Activated CD4-positive, alpha-beta T cell treated with anti-CD3 and anti-CD28 coated beads, Interleukin-10, Interleukin-2, amounts not matched to agents 100 ng/mL and 50 ng/mL, durations not matched to agents 16 hours and 8 hours (primary cell): ENCODE results near the gene NOL7.

Experiments used
- DNase-seq: peaks from one replicate; pipeline ENCODE4 v3.0.0-alpha.2; 2020

Gene NOL7

GRCh38 chr6:13660273-13660672, 45.1 kb downstream of the NOL7 start:
- DNase-seq: no peak

- DNase-seq: no peak
Observed at GRCh38 chr6:13660893-13661292, 45.8 kb downstream of the NOL7 start.

DNA sequence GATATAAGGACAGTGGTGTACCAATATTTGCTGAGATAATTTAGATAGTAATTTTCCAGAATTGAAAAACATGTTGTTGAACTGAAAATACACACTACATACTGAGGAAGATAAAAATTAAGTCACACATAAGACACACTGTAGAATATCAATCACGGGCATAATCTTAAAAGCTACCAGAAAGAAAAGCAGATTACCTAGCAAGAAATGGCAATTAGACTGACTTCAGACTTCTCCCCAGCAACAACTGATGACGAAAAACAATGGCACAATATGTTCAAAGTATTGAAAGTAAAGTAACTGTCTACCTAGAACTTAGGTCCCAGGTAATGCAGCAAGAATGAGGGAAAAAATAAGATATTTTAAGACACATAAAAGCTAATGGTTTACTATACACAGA, 46.5 kb downstream of the NOL7 start:
- no peak for DNase-seq

GRCh38 chr6:13662651-13663334, 47.7 kb downstream of the NOL7 start:
- DNase-seq: no peak

- DNase-seq: no peak
Observed at GRCh38 chr6:13663986-13664385, 48.9 kb downstream of the NOL7 start.

- DNase-seq: no peak
Observed at GRCh38 chr6:13664703-13665352, 49.7 kb downstream of the NOL7 start.

GRCh38 chr6:13666194-13667105, 51.3 kb downstream of the NOL7 start:
- no peak for DNase-seq

- DNase-seq: no peak
Observed at GRCh38 chr6:13667655-13668054, 52.5 kb downstream of the NOL7 start.

DNA sequence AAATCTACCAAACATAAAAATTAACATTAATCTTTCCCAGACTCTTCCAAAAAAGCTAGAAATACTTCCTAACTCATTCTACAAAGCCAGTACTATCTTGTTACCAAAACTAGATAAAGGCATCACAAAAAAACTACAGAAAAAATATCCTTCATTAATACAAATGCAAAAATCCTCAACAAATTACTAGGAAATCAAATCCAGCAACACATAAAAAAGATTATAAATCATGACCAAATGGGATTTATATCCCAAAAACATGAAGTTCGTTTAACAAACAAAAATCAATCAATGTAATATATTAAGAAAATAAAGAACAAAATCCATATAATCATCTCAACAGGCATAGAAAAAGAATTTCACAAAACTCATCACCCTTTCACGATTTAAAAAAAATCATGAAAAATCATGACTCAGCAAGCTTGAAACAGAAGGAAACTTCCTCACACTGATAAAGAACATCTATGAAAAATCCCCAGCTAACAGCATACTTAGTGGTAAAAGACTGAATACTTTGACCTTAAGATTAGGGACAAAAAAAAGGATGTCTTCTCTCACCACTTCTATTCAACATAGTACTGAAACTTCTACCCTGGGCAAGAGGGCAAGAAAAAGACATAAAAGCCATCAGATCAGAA, 53.3 kb downstream of the NOL7 start:
- DNase-seq: peak; percentile 59

- DNase-seq: no peak
Observed at GRCh38 chr6:13669476-13669875, 54.3 kb downstream of the NOL7 start.
